Skin of body (tissue), 2 donors: ENCODE measurements around the gene LSMEM2. TPM values are rescaled to one million over a fixed set of nuclear protein-coding genes. Genes with fewer than 3 reads are reported as not detected.
"Not testable (repeated sequence)": the region's sequence is repeated elsewhere in the genome, so short reads cannot be mapped to it uniquely, and the experiment has no call there.

Experiments
- DNase-seq: peaks from one replicate; lab custom pipeline; 2025; lab: John Stamatoyannopoulos, UW
- total RNA-seq: library from RNA; depleted of rRNA; stranded (reverse); fragments of >200 nt; gene quantifications from one replicate; pipeline ENCODE4 v1.2.3, GENCODE V29; 2014

The LSMEM2 gene
- total RNA-seq, 1 donor from 2014 or later: 2.7 TPM

GRCh38 chr3:50245831-50246516, 32.9 kb upstream of the LSMEM2 start:
- DNase-seq: peak; percentile 66

GRCh38 chr3:50246517-50246954, 32.4 kb upstream of the LSMEM2 start:
- DNase-seq: peak; percentile 65

- no peak for DNase-seq
Observed at GRCh38 chr3:50248387-50248786, 30.5 kb upstream of the LSMEM2 start.

- DNase-seq: no peak
Observed at GRCh38 chr3:50249457-50249856, 29.4 kb upstream of the LSMEM2 start.

- DNase-seq: no peak
Observed at GRCh38 chr3:50250514-50250913, 28.4 kb upstream of the LSMEM2 start.

- no peak for DNase-seq
Observed at GRCh38 chr3:50251220-50251619, 27.7 kb upstream of the LSMEM2 start.

GRCh38 chr3:50254577-50255250, 24.2 kb upstream of the LSMEM2 start:
- peak; percentile 22 for DNase-seq

- no peak for DNase-seq
Observed at GRCh38 chr3:50255251-50255615, 23.7 kb upstream of the LSMEM2 start.

- no peak for DNase-seq
Observed at GRCh38 chr3:50256978-50257890, 21.7 kb upstream of the LSMEM2 start.

GRCh38 chr3:50258029-50258680, 20.7 kb upstream of the LSMEM2 start:
- DNase-seq: no peak

- no peak for DNase-seq
Observed at GRCh38 chr3:50258979-50259378, 19.9 kb upstream of the LSMEM2 start.

- DNase-seq: no peak
Observed at GRCh38 chr3:50259432-50260026, 19.4 kb upstream of the LSMEM2 start.

GRCh38 chr3:50260027-50260941, 18.6 kb upstream of the LSMEM2 start:
- DNase-seq: peak; percentile 91

GRCh38 chr3:50260942-50261441, 17.9 kb upstream of the LSMEM2 start:
- no peak for DNase-seq

- DNase-seq: no peak
Observed at GRCh38 chr3:50261505-50261904, 17.4 kb upstream of the LSMEM2 start.

- DNase-seq: not testable (repeated sequence)
Observed at GRCh38 chr3:50262200-50262599, 16.7 kb upstream of the LSMEM2 start.

- no peak for DNase-seq
Observed at GRCh38 chr3:50262778-50263177, 16.1 kb upstream of the LSMEM2 start.

GRCh38 chr3:50263478-50264382, 15.2 kb upstream of the LSMEM2 start:
- DNase-seq: no peak
